ENCODE data around the gene INTS6. TPM values are rescaled to one million over a fixed set of nuclear protein-coding genes. Genes with fewer than 3 reads are reported as not detected.

Gene INTS6
- total RNA-seq, 2 donors from 2014 or later: 37.4 to 59.0 TPM

DNA sequence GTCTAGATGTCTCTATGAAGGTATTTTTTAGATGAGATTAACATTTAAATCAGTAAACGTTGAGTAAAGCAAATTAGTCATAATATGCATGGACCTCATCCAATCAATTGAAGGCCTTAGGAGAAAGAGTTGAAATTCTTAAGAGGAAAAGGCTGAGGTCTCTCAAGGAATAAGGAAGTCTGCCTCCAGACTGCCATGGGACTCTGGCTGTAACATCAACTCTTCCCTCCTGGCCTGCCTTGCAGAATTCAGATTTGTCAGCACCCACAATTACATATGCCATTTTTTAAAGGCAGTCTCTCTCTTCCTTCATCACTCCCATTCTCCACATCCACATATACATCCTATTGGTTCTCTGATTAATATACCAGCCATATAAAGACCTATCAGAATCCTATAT, 28.8 kb upstream of the INTS6 start:
- TF ChIP-seq, protein P1, sequence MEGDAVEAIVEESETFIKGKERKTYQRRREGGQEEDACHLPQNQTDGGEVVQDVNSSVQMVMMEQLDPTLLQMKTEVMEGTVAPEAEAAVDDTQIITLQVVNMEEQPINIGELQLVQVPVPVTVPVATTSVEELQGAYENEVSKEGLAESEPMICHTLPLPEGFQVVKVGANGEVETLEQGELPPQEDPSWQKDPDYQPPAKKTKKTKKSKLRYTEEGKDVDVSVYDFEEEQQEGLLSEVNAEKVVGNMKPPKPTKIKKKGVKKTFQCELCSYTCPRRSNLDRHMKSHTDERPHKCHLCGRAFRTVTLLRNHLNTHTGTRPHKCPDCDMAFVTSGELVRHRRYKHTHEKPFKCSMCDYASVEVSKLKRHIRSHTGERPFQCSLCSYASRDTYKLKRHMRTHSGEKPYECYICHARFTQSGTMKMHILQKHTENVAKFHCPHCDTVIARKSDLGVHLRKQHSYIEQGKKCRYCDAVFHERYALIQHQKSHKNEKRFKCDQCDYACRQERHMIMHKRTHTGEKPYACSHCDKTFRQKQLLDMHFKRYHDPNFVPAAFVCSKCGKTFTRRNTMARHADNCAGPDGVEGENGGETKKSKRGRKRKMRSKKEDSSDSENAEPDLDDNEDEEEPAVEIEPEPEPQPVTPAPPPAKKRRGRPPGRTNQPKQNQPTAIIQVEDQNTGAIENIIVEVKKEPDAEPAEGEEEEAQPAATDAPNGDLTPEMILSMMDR (IDR thresholded peaks at IDR 0.05): no peak
- no peak for TF ChIP-seq POLR2A (IDR thresholded peaks at IDR 0.05)
- TF ChIP-seq POLR2AphosphoS5 (IDR thresholded peaks at IDR 0.05): no peak
- DNase-seq (ENCODE audit: low spot score): no peak
- Histone ChIP-seq H3K9me3 (no peaks in the 10 kb centered on the region), H3K36me3 (no peaks in the 10 kb centered on the region), H3K27ac (no peak overlapping the region), H3K27me3 (replicated peaks; ENCODE audit: insufficient read depth) (no peaks in the 10 kb centered on the region), H3K4me3 (no peak overlapping the region), H3K4me1 (replicated peaks) (no peaks in the 10 kb centered on the region)
- intact Hi-C loops (cut with DNase I): no loop called here
- 62% methylated on average over 1 of the region's 1 CpG for WGBS

DNA sequence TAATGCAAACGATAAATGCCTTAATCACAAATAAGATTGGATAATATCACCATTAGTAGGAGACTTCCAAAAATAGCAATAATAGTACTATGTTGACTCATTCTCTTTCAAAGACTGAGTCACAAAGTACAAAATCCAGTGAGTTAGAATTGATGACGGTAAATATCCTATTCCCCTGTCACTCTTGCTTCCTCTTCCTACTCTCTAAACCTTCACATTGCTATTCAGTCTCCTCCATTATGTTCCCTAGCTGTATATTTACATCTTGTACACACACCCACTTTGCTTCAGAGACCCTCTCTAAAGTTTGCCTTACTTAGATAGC, 26.3 kb upstream of the INTS6 start:
- H3K27me3 ChIP-seq (replicated peaks; ENCODE audit: insufficient read depth): no peaks in the 10 kb centered on the region
- intact Hi-C loops (cut with DNase I): no loop called here

DNA sequence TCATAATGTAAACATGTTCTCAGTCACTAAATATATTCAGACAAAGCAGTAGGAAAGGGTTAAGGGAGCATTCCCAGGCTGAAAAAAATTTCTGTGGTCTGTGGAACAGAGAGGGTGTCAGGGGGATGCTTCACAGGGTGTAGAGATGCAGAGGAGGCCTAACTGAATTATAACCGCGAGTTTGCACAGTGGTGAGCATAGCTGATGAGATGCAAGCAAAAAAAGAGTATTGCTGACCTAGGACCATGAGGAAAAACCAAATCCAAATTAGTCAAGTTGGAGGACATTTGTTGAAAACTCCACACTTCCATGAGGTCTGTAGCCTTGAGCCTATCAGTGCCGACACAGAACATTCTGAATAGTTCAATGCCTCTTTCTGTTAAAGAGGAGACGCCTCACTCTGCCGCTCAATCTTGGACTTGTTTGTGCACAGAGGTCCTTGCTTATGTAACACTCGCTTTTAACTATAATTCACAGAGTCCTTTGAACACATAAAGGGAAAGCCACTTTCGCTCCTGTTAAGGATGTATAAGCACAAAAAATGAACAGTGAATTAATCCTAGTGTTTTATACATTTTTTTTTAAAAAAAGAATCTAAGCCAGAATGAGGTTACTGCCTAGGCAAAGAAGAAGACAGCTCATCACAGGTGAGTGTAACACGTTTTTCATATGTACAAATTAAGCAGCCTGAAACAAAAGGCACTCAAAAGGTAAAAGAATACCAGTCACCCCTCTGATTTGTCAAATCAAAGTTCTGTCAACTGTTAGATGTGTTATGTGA, 25.8 kb upstream of the INTS6 start:
- no peak for DNase-seq (ENCODE audit: low spot score)
- 79% methylated on average over 8 of the region's 8 CpGs for WGBS
- Histone ChIP-seq H3K27ac (no peak overlapping the region), H3K27me3 (replicated peaks; ENCODE audit: insufficient read depth) (no peaks in the 10 kb centered on the region), H3K9me3 (no peaks in the 10 kb centered on the region), H3K36me3 (no peaks in the 10 kb centered on the region), H3K4me1 (replicated peaks) (no peaks in the 10 kb centered on the region), H3K4me3 (no peak overlapping the region)
- TF ChIP-seq POLR2A (IDR thresholded peaks at IDR 0.05) (no peak), POLR2AphosphoS5 (IDR thresholded peaks at IDR 0.05) (no peak)
- TF ChIP-seq, protein P1 (IDR thresholded peaks at IDR 0.05): no peak
- intact Hi-C loops (cut with DNase I): no loop called here

More for the DNA sequence above, 26.3 kb upstream of the INTS6 start:
- DNase-seq (ENCODE audit: low spot score): no peak
- Histone ChIP-seq H3K27ac (no peak overlapping the region), H3K4me3 (no peak overlapping the region), H3K4me1 (replicated peaks) (no peaks in the 10 kb centered on the region), H3K9me3 (no peaks in the 10 kb centered on the region), H3K36me3 (no peaks in the 10 kb centered on the region)
- TF ChIP-seq POLR2AphosphoS5 (IDR thresholded peaks at IDR 0.05): no peak
- TF ChIP-seq, protein P1 (IDR thresholded peaks at IDR 0.05): no peak
- no peak for TF ChIP-seq POLR2A (IDR thresholded peaks at IDR 0.05)
- WGBS: 60% methylated on average over 2 of the region's 2 CpGs

DNA sequence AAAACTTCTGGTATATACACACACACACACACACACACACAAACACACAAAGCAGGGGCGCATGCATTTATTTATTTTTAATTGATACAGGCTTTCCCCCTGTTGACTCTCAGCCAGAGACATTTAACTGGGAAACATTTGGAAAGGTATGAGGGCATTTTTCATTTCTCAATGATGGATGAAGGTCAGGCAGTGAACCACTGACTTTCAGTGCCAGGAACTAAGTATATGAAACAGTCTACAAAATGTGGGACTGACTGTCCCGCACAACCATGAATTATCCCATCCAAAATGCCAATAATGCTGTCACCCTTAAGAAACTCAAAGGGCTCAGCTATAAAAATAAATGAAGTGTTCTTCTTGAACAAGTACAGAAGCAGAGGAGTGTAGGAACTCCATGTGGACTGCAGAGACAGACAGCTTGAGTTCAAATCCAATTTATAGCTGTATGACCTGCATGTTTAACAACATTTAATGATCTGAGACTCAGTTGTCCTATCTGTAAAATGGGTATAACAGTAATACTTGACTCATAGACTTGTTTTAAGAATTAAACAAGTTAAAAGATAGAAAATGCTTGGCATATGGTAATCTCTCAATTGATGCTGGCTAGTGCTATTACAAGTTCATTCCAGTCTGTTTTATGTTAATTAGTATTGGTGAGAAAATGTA, 25.0 kb upstream of the INTS6 start:
- Histone ChIP-seq H3K9me3 (no peaks in the 10 kb centered on the region), H3K4me1 (replicated peaks) (no peaks in the 10 kb centered on the region)
- 44% methylated on average over 2 of the region's 2 CpGs for WGBS

More for the DNA sequence above, 25.0 kb upstream of the INTS6 start:
- no peak for DNase-seq (ENCODE audit: low spot score)
- Histone ChIP-seq H3K27ac (no peak overlapping the region), H3K4me3 (no peak overlapping the region), H3K36me3 (no peaks in the 10 kb centered on the region), H3K27me3 (replicated peaks; ENCODE audit: insufficient read depth) (no peaks in the 10 kb centered on the region)
- intact Hi-C loops (cut with DNase I): no loop called here
- TF ChIP-seq POLR2AphosphoS5 (IDR thresholded peaks at IDR 0.05): no peak
- TF ChIP-seq, protein P1 (IDR thresholded peaks at IDR 0.05): no peak
